GDM1 (cell line): ENCODE measurements around the gene CHID1.

Experiments
- DNase-seq: peaks from one replicate; lab custom pipeline; 2025; lab: John Stamatoyannopoulos, UW

Gene CHID1

GRCh38 chr11:910044-910588 is 494 bp downstream of the CHID1 start:
- no peak for DNase-seq

GRCh38 chr11:909406-909805 is 1.2 kb downstream of the CHID1 start:
- DNase-seq = no peak

- no peak for DNase-seq
Observed at GRCh38 chr11:908273-908672, 2.3 kb downstream of the CHID1 start.

GRCh38 chr11:907668-908067 is 2.9 kb downstream of the CHID1 start:
- DNase-seq = no peak

GRCh38 chr11:905952-906351 is 4.7 kb downstream of the CHID1 start:
- DNase-seq = no peak

- DNase-seq = no peak
Observed at GRCh38 chr11:904380-904779, 6.2 kb downstream of the CHID1 start.

GRCh38 chr11:901452-902061 is 9.1 kb downstream of the CHID1 start:
- no peak for DNase-seq

- no peak for DNase-seq
Observed at GRCh38 chr11:900545-900944, 10.1 kb downstream of the CHID1 start.

GRCh38 chr11:899724-900123 is 10.9 kb downstream of the CHID1 start:
- no peak for DNase-seq

- DNase-seq = no peak
Observed at GRCh38 chr11:898540-899190, 11.9 kb downstream of the CHID1 start.

- DNase-seq = no peak
Observed at GRCh38 chr11:898143-898511, 12.5 kb downstream of the CHID1 start.

- DNase-seq = no peak
Observed at GRCh38 chr11:897253-898142, 13.1 kb downstream of the CHID1 start.

- no peak for DNase-seq
Observed at GRCh38 chr11:895331-896110, 15.1 kb downstream of the CHID1 start.

GRCh38 chr11:894575-895201 is 15.9 kb downstream of the CHID1 start:
- no peak for DNase-seq

GRCh38 chr11:893008-893654 is 17.5 kb downstream of the CHID1 start:
- DNase-seq = no peak

GRCh38 chr11:890794-891540 is 19.6 kb downstream of the CHID1 start:
- DNase-seq = no peak

- DNase-seq = no peak
Observed at GRCh38 chr11:889687-890475, 20.7 kb downstream of the CHID1 start.

GRCh38 chr11:889257-889656 is 21.4 kb downstream of the CHID1 start:
- no peak for DNase-seq
